Measurements from ENCODE around the gene PPP1R14B.
A peak's percentile ranks its signal among the peaks of the same experiment; 100 is the strongest.
"Not testable (repeated sequence)": the region's sequence is repeated elsewhere in the genome, so short reads cannot be mapped to it uniquely, and the experiment has no call there.

PPP1R14B gene

GRCh38 chr11:64247729-64248531 lies 1.2 kb upstream of the PPP1R14B start:
- Mint-ChIP-seq H3K36me3 (ENCODE audit: low read depth) (peaks cover 32% of the 10 kb centered on the region), H3K4me1 (ENCODE audit: low read depth) (peaks cover 39% of the 10 kb centered on the region), H3K27me3 (no peaks in the 10 kb centered on the region), H3K4me3 (peak overlapping the region; percentile 64), H3K9me3 (no peaks in the 10 kb centered on the region), H3K27ac (no peak overlapping the region)
- no peak for DNase-seq

- not testable (repeated sequence) for DNase-seq, H3K9me3 Mint-ChIP-seq, H3K27me3 Mint-ChIP-seq
- Mint-ChIP-seq H3K4me1 (ENCODE audit: low read depth) (peaks cover 40% of the 10 kb centered on the region), H3K4me3 (peak overlapping the region; percentile 82), H3K36me3 (ENCODE audit: low read depth) (peaks cover 41% of the 10 kb centered on the region), H3K27ac (peak overlapping the region; percentile 82)
Measured at GRCh38 chr11:64246621-64246870, 197 bp downstream of the PPP1R14B start.

GRCh38 chr11:64245797-64246620 lies 734 bp downstream of the PPP1R14B start:
- peaks cover 40% of the 10 kb centered on the region for H3K4me1 Mint-ChIP-seq (ENCODE audit: low read depth)
- peak overlapping the region; percentile 95 for H3K4me3 Mint-ChIP-seq
- peak; percentile 86 for DNase-seq
- no peaks in the 10 kb centered on the region for H3K27me3 Mint-ChIP-seq
- H3K9me3 Mint-ChIP-seq, result no peaks in the 10 kb centered on the region
- peak overlapping the region; percentile 98 for H3K27ac Mint-ChIP-seq
- H3K36me3 Mint-ChIP-seq (ENCODE audit: low read depth), result peaks cover 42% of the 10 kb centered on the region

GRCh38 chr11:64245401-64245796 lies 1.3 kb downstream of the PPP1R14B start:
- Mint-ChIP-seq H3K4me3 (peak overlapping the region; percentile 95), H3K27ac (peak overlapping the region; percentile 98), H3K27me3 (no peaks in the 10 kb centered on the region), H3K4me1 (ENCODE audit: low read depth) (peaks cover 40% of the 10 kb centered on the region), H3K9me3 (no peaks in the 10 kb centered on the region), H3K36me3 (ENCODE audit: low read depth) (peaks cover 45% of the 10 kb centered on the region)
- peak; percentile 59 for DNase-seq

GRCh38 chr11:64244966-64245365 lies 1.8 kb downstream of the PPP1R14B start:
- H3K36me3 Mint-ChIP-seq (ENCODE audit: low read depth), result peaks cover 49% of the 10 kb centered on the region
- H3K27ac Mint-ChIP-seq, result peak overlapping the region; percentile 98
- no peak for DNase-seq
- peaks cover 41% of the 10 kb centered on the region for H3K4me1 Mint-ChIP-seq (ENCODE audit: low read depth)
- peak overlapping the region; percentile 95 for H3K4me3 Mint-ChIP-seq
- H3K9me3 Mint-ChIP-seq, result no peaks in the 10 kb centered on the region
- no peaks in the 10 kb centered on the region for H3K27me3 Mint-ChIP-seq

GRCh38 chr11:64244107-64244506 lies 2.6 kb downstream of the PPP1R14B start:
- no peak for DNase-seq
- H3K27me3 Mint-ChIP-seq, result no peaks in the 10 kb centered on the region
- H3K9me3 Mint-ChIP-seq, result no peaks in the 10 kb centered on the region
- H3K4me3 Mint-ChIP-seq, result peak overlapping the region; percentile 95
- peaks cover 56% of the 10 kb centered on the region for H3K36me3 Mint-ChIP-seq (ENCODE audit: low read depth)
- H3K27ac Mint-ChIP-seq, result peak overlapping the region; percentile 91
- H3K4me1 Mint-ChIP-seq (ENCODE audit: low read depth), result peaks cover 45% of the 10 kb centered on the region

- DNase-seq, result no peak
- peaks cover 63% of the 10 kb centered on the region for H3K36me3 Mint-ChIP-seq (ENCODE audit: low read depth)
Measured at GRCh38 chr11:64243236-64243854, 3.4 kb downstream of the PPP1R14B start.

GRCh38 chr11:64241491-64242374 lies 5.0 kb downstream of the PPP1R14B start:
- Mint-ChIP-seq H3K9me3 (no peaks in the 10 kb centered on the region), H3K27ac (peak overlapping the region; percentile 98), H3K4me1 (ENCODE audit: low read depth) (peaks cover 46% of the 10 kb centered on the region), H3K27me3 (no peaks in the 10 kb centered on the region), H3K36me3 (ENCODE audit: low read depth) (peaks cover 80% of the 10 kb centered on the region), H3K4me3 (peak overlapping the region; percentile 91)
- DNase-seq, result no peak

More at GRCh38 chr11:64243236-64243854, 3.4 kb downstream of the PPP1R14B start:
- Mint-ChIP-seq H3K4me3 (peak overlapping the region; percentile 91), H3K27me3 (no peaks in the 10 kb centered on the region), H3K9me3 (no peaks in the 10 kb centered on the region), H3K4me1 (ENCODE audit: low read depth) (peaks cover 51% of the 10 kb centered on the region), H3K27ac (peak overlapping the region; percentile 91)

GRCh38 chr11:64241241-64241490 lies 5.6 kb downstream of the PPP1R14B start:
- DNase-seq, result peak; percentile 100
- Mint-ChIP-seq H3K9me3 (no peaks in the 10 kb centered on the region), H3K27ac (peak overlapping the region; percentile 98), H3K4me3 (peak overlapping the region; percentile 91), H3K27me3 (no peaks in the 10 kb centered on the region), H3K36me3 (ENCODE audit: low read depth) (peaks cover 80% of the 10 kb centered on the region), H3K4me1 (ENCODE audit: low read depth) (peaks cover 46% of the 10 kb centered on the region)

GRCh38 chr11:64240435-64241240 lies 6.1 kb downstream of the PPP1R14B start, which contains the start of gene FKBP2:
TSS of gene FKBP2 (plus strand) at chr11:64241095. CDS start at chr11:64242388, 1,293 bp downstream.
- no peaks in the 10 kb centered on the region for H3K9me3 Mint-ChIP-seq
- H3K27me3 Mint-ChIP-seq, result no peaks in the 10 kb centered on the region
- H3K4me1 Mint-ChIP-seq (ENCODE audit: low read depth), result peaks cover 51% of the 10 kb centered on the region
- H3K4me3 Mint-ChIP-seq, result peak within 1 kb of the TSS; percentile 91
- peaks cover 77% of the 10 kb centered on the region for H3K36me3 Mint-ChIP-seq (ENCODE audit: low read depth)
- H3K27ac Mint-ChIP-seq, result peak within 1 kb of the TSS; percentile 98
- DNase-seq, result peak; percentile 98

- Mint-ChIP-seq H3K9me3 (no peaks in the 10 kb centered on the region), H3K27ac (peak overlapping the region; percentile 98), H3K4me3 (peak overlapping the region; percentile 91), H3K36me3 (ENCODE audit: low read depth) (peaks cover 75% of the 10 kb centered on the region), H3K27me3 (no peaks in the 10 kb centered on the region), H3K4me1 (ENCODE audit: low read depth) (peaks cover 58% of the 10 kb centered on the region)
- no peak for DNase-seq
Measured at GRCh38 chr11:64239662-64240434, 6.9 kb downstream of the PPP1R14B start.

- peaks cover 68% of the 10 kb centered on the region for H3K36me3 Mint-ChIP-seq (ENCODE audit: low read depth)
- no peaks in the 10 kb centered on the region for H3K9me3 Mint-ChIP-seq
- peaks cover 55% of the 10 kb centered on the region for H3K4me1 Mint-ChIP-seq (ENCODE audit: low read depth)
- peak overlapping the region; percentile 81 for H3K27ac Mint-ChIP-seq
- H3K4me3 Mint-ChIP-seq, result no peak overlapping the region
- no peaks in the 10 kb centered on the region for H3K27me3 Mint-ChIP-seq
- no peak for DNase-seq
Measured at GRCh38 chr11:64238999-64239398, 7.7 kb downstream of the PPP1R14B start.

GRCh38 chr11:64238076-64238475 lies 8.7 kb downstream of the PPP1R14B start:
- Mint-ChIP-seq H3K4me3 (no peak overlapping the region), H3K36me3 (ENCODE audit: low read depth) (peaks cover 59% of the 10 kb centered on the region), H3K27me3 (no peaks in the 10 kb centered on the region)

More at GRCh38 chr11:64238076-64238475, 8.7 kb downstream of the PPP1R14B start:
- Mint-ChIP-seq H3K27ac (peak overlapping the region; percentile 81), H3K4me1 (ENCODE audit: low read depth) (peaks cover 50% of the 10 kb centered on the region), H3K9me3 (no peaks in the 10 kb centered on the region)
- no peak for DNase-seq
